ENCODE measurements around the gene ACOT11. TPM values are rescaled to one million over a fixed set of nuclear protein-coding genes. Genes with fewer than 3 reads are reported as not detected.

Gene ACOT11
- total and polyA plus RNA-seq, 9 donors = 3.0 to 28.4 (median 14.7) TPM

DNA sequence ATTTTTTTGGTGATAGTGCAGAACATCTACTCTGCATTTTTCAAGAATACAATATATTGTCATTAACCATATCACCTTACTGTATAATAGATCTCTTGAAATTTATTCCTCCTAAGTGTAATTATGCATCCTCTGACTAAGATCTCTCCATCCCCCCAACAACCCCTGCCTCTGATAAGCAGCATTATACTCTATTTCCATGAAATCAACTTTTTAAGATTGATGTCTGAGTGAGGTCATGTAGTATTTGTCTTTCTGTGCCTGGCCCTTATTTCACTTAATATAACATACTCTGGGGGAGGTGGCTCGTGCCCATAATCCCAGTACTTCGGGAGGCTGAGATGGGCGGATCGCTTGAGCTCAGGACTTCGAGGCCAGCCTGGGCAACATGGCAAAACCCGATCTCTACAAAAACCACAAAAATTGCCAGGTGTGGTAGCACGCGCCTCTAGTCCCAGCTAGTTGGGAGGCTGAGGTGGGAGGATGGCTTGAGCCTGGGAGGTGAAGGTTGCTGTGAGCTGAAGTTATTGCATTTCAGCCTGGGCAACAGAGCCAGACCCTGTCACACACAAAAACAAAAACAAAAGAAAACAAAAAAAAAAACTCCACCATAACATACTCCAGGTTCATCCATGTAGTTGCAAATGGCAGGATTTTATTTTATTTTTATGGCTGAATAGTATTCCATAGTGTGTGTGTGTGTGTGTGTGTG, 5.7 kb downstream of the ACOT11 start:
- DNase-seq = no peak
- no peaks in the 10 kb centered on the region for H3K27me3 ChIP-seq

DNA sequence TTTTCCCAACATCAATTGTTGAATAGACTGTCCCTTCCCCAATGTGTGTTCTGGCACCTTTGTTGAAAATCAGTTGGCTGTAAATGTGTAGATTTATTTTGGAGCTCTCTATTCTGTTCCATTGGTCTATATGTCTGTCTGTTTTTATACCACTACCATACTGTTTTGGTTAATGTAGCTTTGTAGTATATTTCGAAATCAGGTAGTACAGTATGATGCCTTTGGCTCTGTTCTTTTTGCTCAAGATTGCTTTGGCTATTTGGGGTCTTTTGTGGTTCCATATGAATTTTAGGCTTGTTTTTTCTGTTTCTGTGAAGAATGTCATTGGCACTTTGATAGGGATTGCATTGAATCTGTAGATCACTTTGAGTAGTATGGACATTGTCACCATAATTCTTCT, 8.1 kb downstream of the ACOT11 start:
- H3K36me3 ChIP-seq = no peaks in the 10 kb centered on the region
- WGBS, 3 donors = 93 to 100% (median 97%) methylated on average over 1 of the region's 1 CpG
- no peaks in the 10 kb centered on the region for H3K9me3 ChIP-seq
- peaks cover 3% of the 10 kb centered on the region for H3K4me1 ChIP-seq (ENCODE audit: insufficient read depth)
- no peak for DNase-seq
- no peaks in the 10 kb centered on the region for H3K27me3 ChIP-seq
- no peak overlapping the region for H3K4me3 ChIP-seq
- TF ChIP-seq POLR2A (IDR thresholded peaks at IDR 0.05) = no peak
- no peak for TF ChIP-seq EP300 (IDR thresholded peaks at IDR 0.05)
- no peak for TF ChIP-seq CTCF (IDR thresholded peaks at IDR 0.05)
- intact Hi-C loops (cut with DNase I) = no loop called here
- no peak overlapping the region for H3K27ac ChIP-seq

More for the DNA sequence above, 5.7 kb downstream of the ACOT11 start:
- Histone ChIP-seq H3K4me1 (ENCODE audit: insufficient read depth) (peaks cover 10% of the 10 kb centered on the region), H3K27ac (no peak overlapping the region), H3K36me3 (no peaks in the 10 kb centered on the region), H3K4me3 (no peak overlapping the region), H3K9me3 (no peaks in the 10 kb centered on the region)
- WGBS, 3 donors = 90 to 92% (median 90%) methylated on average over 8 of the region's 8 CpGs
- intact Hi-C loops (cut with DNase I) = no loop called here
- TF ChIP-seq EP300 (IDR thresholded peaks at IDR 0.05) (no peak), POLR2A (IDR thresholded peaks at IDR 0.05) (no peak), CTCF (IDR thresholded peaks at IDR 0.05) (no peak)

DNA sequence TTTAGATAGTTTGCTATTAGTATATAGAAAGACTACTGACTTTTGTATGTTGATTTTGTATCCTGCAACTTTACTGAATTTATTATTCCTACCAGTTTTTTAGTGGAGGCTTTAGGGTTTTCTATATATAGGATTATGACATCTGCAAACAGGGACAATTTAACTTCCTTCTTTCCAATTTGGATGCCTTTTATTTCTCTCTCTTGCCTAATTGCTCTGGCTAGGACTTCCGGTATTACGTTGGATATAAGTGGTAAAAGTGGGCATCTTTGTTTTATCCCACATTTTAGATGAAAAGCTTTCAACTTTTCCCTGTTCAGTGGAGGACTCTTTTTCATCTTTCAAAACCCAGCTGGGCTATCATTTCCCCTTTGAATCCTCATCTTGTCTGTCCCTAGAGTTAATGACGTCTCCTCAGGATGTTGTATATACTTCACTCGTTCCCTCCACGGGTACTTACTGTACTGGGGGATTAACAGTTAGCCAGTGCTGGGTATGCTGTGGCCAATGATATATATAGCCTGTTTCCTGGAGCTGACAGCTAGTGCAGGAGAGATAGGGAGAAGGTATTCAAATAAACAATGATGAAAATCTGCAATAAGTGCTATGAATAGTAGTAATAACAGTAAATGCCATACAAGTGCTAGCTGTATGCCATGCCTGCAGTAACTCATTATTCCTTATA, 9.8 kb downstream of the ACOT11 start:
- WGBS, 3 donors = 60 to 66% (median 60%) methylated on average over 5 of the region's 5 CpGs
- peaks cover 3% of the 10 kb centered on the region for H3K4me1 ChIP-seq (ENCODE audit: insufficient read depth)
- H3K27ac ChIP-seq = no peak overlapping the region
- DNase-seq = no peak
- no peaks in the 10 kb centered on the region for H3K9me3 ChIP-seq
- H3K27me3 ChIP-seq = no peaks in the 10 kb centered on the region
- no peak overlapping the region for H3K4me3 ChIP-seq
- intact Hi-C loops (cut with DNase I) = no loop called here
- H3K36me3 ChIP-seq = no peaks in the 10 kb centered on the region
- no peak for TF ChIP-seq EP300 (IDR thresholded peaks at IDR 0.05)
- TF ChIP-seq CTCF (IDR thresholded peaks at IDR 0.05) = no peak
- TF ChIP-seq POLR2A (IDR thresholded peaks at IDR 0.05) = no peak

DNA sequence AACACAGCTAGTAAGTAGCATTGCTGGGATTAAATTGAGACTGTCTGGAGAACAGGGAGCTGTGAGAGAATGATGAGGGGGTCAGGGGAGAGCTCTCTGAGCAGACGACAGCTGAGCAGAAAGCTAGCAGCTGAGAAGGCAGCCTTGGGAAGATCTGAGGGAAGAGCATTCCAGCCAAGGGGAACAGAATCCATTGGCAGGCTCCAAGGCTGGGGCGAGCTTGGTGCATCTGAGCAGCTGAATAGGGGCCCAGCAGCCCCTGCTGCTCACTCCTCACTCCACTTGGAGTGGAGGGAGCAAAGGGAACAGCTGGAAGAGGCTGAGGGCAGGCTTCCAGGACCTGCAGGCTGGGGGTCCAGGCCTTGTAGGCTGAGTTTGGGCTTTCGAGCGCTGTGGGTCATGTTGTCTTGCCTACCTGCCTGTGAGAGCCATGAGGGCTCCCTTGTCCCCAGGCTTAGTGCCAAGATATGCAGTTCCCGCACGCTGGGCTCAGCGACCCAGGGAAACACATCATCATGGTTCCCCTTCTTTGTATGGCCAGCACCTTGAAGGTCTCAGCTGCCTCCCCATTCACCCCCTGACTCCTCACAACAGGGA, 10.5 kb downstream of the ACOT11 start:
- H3K9me3 ChIP-seq = no peaks in the 10 kb centered on the region
- no peak for TF ChIP-seq CTCF (IDR thresholded peaks at IDR 0.05)
- no peak for TF ChIP-seq EP300 (IDR thresholded peaks at IDR 0.05)
- TF ChIP-seq POLR2A (IDR thresholded peaks at IDR 0.05) = no peak
- intact Hi-C loops (cut with DNase I) = no loop called here
- H3K27me3 ChIP-seq = no peaks in the 10 kb centered on the region
- no peaks in the 10 kb centered on the region for H3K36me3 ChIP-seq
- 70 to 75% (median 73%) methylated on average over 7 of the region's 7 CpGs for WGBS, 3 donors
- no peak overlapping the region for H3K4me3 ChIP-seq
- no peak overlapping the region for H3K27ac ChIP-seq
- peaks cover 3% of the 10 kb centered on the region for H3K4me1 ChIP-seq (ENCODE audit: insufficient read depth)
- DNase-seq = no peak

Measured in ovary (tissue), 9 donors.